GM19452 (cell line): ENCODE data around the gene DNAJB2.
"Not testable (repeated sequence)": the region's sequence is repeated elsewhere in the genome, so short reads cannot be mapped to it uniquely, and the experiment has no call there.

ENCODE experiments used
- ATAC-seq: cut with Tn5 transposase; IDR thresholded peaks from one replicate; pipeline ENCODE4 v1.9.1; 2021; ENCODE audit not compliant: unreplicated experiment

The DNAJB2 gene

GRCh38 chr2:219284501-219285372 lies 5.6 kb downstream of the DNAJB2 start:
- ATAC-seq, result no peak

- no peak for ATAC-seq
Observed at GRCh38 chr2:219285373-219285735, 6.2 kb downstream of the DNAJB2 start.

- ATAC-seq, result no peak
Observed at GRCh38 chr2:219285894-219286425, 6.8 kb downstream of the DNAJB2 start.

- no peak for ATAC-seq
Observed at GRCh38 chr2:219286436-219287115, 7.4 kb downstream of the DNAJB2 start.

GRCh38 chr2:219287116-219287440 lies 7.9 kb downstream of the DNAJB2 start:
- ATAC-seq, result not testable (repeated sequence)

GRCh38 chr2:219287580-219288265 lies 8.6 kb downstream of the DNAJB2 start:
- ATAC-seq, result no peak

GRCh38 chr2:219289195-219289536 lies 10.0 kb downstream of the DNAJB2 start:
- no peak for ATAC-seq

- ATAC-seq, result no peak
Observed at GRCh38 chr2:219289537-219290361, 10.6 kb downstream of the DNAJB2 start.

- no peak for ATAC-seq
Observed at GRCh38 chr2:219290381-219291171, 11.4 kb downstream of the DNAJB2 start.

GRCh38 chr2:219291394-219291793 lies 12.2 kb downstream of the DNAJB2 start:
- no peak for ATAC-seq

GRCh38 chr2:219291910-219292490 lies 12.8 kb downstream of the DNAJB2 start:
- ATAC-seq, result no peak

GRCh38 chr2:219292616-219293015 lies 13.4 kb downstream of the DNAJB2 start:
- ATAC-seq, result no peak

GRCh38 chr2:219293736-219294231 lies 14.6 kb downstream of the DNAJB2 start:
- no peak for ATAC-seq

GRCh38 chr2:219294356-219295351 lies 15.5 kb downstream of the DNAJB2 start:
- ATAC-seq, result peak; percentile 85

GRCh38 chr2:219296142-219296541 lies 17.0 kb downstream of the DNAJB2 start:
- ATAC-seq, result no peak

GRCh38 chr2:219296631-219297391 lies 17.6 kb downstream of the DNAJB2 start:
- no peak for ATAC-seq

GRCh38 chr2:219297766-219298456 lies 18.7 kb downstream of the DNAJB2 start:
- no peak for ATAC-seq
